RWPE1 (cell line): Measurements from ENCODE around the gene KCTD3.

Source experiments
- CTCF ChIA-PET: fragments of 350-600 bp; sonication (Branson Sonifier 250); formaldehyde crosslinking; extraction: SDS; loops from one replicate; lab custom pipeline; 2021; lab: Yijun Ruan, JAX
- POLR2A ChIA-PET: fragments of 400-600 bp; formaldehyde crosslinking; extraction: SDS; loops from one replicate; lab custom pipeline; 2020; ENCODE audit warnings: antibody characterized with exemption; ENCODE audit not compliant: low non-redundant PET; lab: Yijun Ruan, JAX
- DNase-seq: peaks from one replicate; pipeline ENCODE4 v3.0.0; 2012; ENCODE audit warnings: low spot score
- H3K27ac ChIP-seq: fragments of 450-650 bp; 2 replicates; pipeline ENCODE4 v1.5.1; 2017
- CTCF ChIP-seq: fragments of 450-650 bp; conservative IDR thresholded peaks from 2 replicates; pipeline ENCODE4 v1.5.1; 2017; ENCODE audit warnings: low read depth, mild to moderate bottlenecking

KCTD3 gene

GRCh38 chr1:215554865-215555264 lies 12.2 kb upstream of the KCTD3 start:
- ChIA-PET CTCF (interaction anchor here (0.5 kb wide), 1 partner anchor 122 kb away, joined by 5 read pairs; no protein-coding TSS in a partner anchor), POLR2A (no interaction called here)
- H3K27ac ChIP-seq: no peak overlapping the region

GRCh38 chr1:215555531-215555930 lies 11.6 kb upstream of the KCTD3 start:
- no peak overlapping the region for H3K27ac ChIP-seq
- DNase-seq: no peak
- no peak for TF ChIP-seq CTCF
- ChIA-PET CTCF (no interaction called here), POLR2A (no interaction called here)

More at GRCh38 chr1:215554865-215555264, 12.2 kb upstream of the KCTD3 start:
- DNase-seq: no peak
- no peak for TF ChIP-seq CTCF

GRCh38 chr1:215556996-215557395 lies 10.1 kb upstream of the KCTD3 start:
- no peak overlapping the region for H3K27ac ChIP-seq
- CTCF ChIA-PET: no interaction called here
- DNase-seq: no peak
- POLR2A ChIA-PET: no interaction called here
- TF ChIP-seq CTCF: no peak

GRCh38 chr1:215557504-215557903 lies 9.6 kb upstream of the KCTD3 start:
- CTCF ChIA-PET: no interaction called here
- POLR2A ChIA-PET: no interaction called here

DNA sequence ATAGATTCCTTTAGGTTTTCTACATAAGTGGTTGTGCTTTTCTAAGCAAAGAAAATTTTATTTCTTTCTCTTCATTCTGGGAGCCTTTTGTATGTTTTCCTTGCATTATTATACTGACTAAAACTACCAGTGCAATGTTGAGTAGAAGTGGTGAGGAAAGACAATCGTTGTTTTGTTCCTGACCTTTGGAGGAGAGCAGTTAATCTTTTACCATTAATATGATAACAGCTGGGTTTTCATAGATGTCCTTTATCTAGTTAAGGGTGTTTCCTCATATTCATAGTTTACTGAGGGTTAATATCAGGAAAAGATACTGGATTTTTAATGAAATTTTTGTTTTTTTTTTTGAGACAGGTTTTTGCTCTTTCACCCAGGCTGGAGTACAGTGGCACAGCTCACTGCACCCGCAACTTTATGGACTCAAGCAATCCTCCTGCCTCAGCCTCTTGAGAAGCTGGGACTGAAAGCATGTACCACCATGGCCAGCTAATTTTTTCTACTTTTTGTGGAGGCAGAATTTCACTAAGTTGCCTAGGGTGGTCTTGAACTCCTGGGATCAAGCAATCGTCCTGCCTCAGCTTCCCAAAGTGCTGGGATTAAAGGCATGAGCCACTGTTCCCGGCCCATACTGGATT lies 9.0 kb upstream of the KCTD3 start:
- ChIA-PET CTCF (no interaction called here), POLR2A (interaction anchor here (0.6 kb wide), 1 partner anchor 1001 kb away, joined by 3 read pairs; no protein-coding TSS in a partner anchor)
- H3K27ac ChIP-seq: no peak overlapping the region
- no peak for DNase-seq
- no peak for TF ChIP-seq CTCF

More at GRCh38 chr1:215557504-215557903, 9.6 kb upstream of the KCTD3 start:
- no peak overlapping the region for H3K27ac ChIP-seq
- DNase-seq: no peak
- no peak for TF ChIP-seq CTCF

DNA sequence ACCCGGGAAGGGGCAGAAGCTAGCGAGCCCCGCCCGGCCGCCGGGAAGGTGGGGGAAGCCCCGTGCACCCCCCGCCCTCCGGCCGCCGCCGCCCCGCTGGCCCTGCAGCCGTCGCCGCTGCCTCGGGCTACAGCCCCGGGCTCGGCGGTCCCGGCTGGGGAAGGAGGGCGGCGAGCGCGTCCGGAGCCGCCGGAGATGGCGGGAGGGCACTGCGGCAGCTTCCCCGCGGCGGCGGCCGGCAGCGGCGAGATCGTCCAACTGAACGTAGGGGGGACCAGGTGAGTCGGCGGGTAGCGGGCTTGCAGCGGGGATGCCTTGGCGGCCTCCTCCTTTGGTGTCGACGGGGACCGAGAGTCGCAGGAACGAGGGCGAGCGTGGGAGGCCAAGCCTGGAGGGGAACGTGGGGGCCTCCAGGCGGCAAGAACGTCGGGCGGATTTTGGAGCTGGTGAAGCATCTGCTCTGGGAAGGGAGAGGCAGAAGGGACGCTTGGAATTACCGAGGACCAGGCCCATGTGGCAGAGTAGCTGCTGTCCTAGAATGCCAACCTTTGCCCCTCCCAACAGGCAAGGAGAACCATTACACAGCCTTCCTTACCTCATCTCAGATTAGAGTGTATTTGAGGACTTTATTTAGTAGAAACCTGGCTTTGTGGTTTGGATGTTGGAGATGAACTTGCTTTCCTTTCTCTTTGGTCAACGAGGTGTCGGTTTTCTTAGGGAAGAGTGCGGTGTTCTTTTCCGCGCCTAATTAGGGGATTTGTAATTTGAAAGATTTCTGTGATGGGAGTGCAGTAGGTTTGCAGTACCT lies 591 bp downstream of the KCTD3 start:
- DNase-seq: peak; percentile 56
- TF ChIP-seq CTCF: no peak
- ChIA-PET POLR2A (no interaction called here), CTCF (no interaction called here)
- H3K27ac ChIP-seq: peak overlapping the region; percentile 99
